COLO829 (cell line): Measurements from ENCODE around the gene FBLL1.
"Not testable (repeated sequence)": the region's sequence is repeated elsewhere in the genome, so short reads cannot be mapped to it uniquely, and the experiment has no call there.

Experiments
- DNase-seq: peaks from one replicate; pipeline ENCODE4 v3.0.0; 2012; ENCODE audit warnings: low spot score

Gene FBLL1

GRCh38 chr5:168552146-168552545 is 23.0 kb downstream of the FBLL1 start:
- peak; percentile 40 for DNase-seq

GRCh38 chr5:168553377-168554130 is 24.4 kb downstream of the FBLL1 start:
- DNase-seq, result no peak

- no peak for DNase-seq
These were observed 28.3 kb downstream of the FBLL1 start for GRCh38 chr5:168557389-168557788.

GRCh38 chr5:168562279-168562678 is 33.2 kb downstream of the FBLL1 start:
- no peak for DNase-seq

- DNase-seq, result no peak
These were observed 34.9 kb downstream of the FBLL1 start for GRCh38 chr5:168563959-168564358.

- DNase-seq, result no peak
These were observed 39.6 kb downstream of the FBLL1 start for GRCh38 chr5:168568738-168569137.

- DNase-seq, result no peak
These were observed 41.6 kb downstream of the FBLL1 start for GRCh38 chr5:168570490-168571328.

- DNase-seq, result not testable (repeated sequence)
These were observed 44.6 kb downstream of the FBLL1 start for GRCh38 chr5:168573663-168574062.

- not testable (repeated sequence) for DNase-seq
These were observed 45.1 kb downstream of the FBLL1 start for GRCh38 chr5:168574156-168574555.

- DNase-seq, result no peak
These were observed 46.6 kb downstream of the FBLL1 start for GRCh38 chr5:168575391-168576372.

GRCh38 chr5:168578006-168578405 is 48.9 kb downstream of the FBLL1 start:
- no peak for DNase-seq

GRCh38 chr5:168578538-168579487 is 49.7 kb downstream of the FBLL1 start, which contains the start of gene PANK3:
TSS of gene PANK3 (minus strand) at chr5:168579368. CDS start at chr5:168579283, 85 bp downstream.
- peak; percentile 53 for DNase-seq

GRCh38 chr5:168579488-168580226 is 50.6 kb downstream of the FBLL1 start:
- DNase-seq, result peak; percentile 95

- DNase-seq, result no peak
These were observed 51.1 kb downstream of the FBLL1 start for GRCh38 chr5:168580227-168580508.
